Ishikawa (cell line): ENCODE measurements around the gene MTAP.

Source experiments
- CEBPB ChIP-seq: IDR thresholded peaks from 2 replicates; pipeline ENCODE4 v1.6.1; 2012
- CREB1 ChIP-seq: IDR thresholded peaks from 2 replicates; pipeline ENCODE4 v1.6.1; 2012; ENCODE audit warnings: low read depth
- EGR1 ChIP-seq: IDR thresholded peaks from 2 replicates; pipeline ENCODE4 v1.6.1; 2012
- EP300 ChIP-seq: IDR thresholded peaks from 2 replicates; pipeline ENCODE4 v1.6.1; 2012; ENCODE audit warnings: borderline replicate concordance
- FOXM1 ChIP-seq: IDR thresholded peaks from 2 replicates; pipeline ENCODE4 v1.6.1; 2012; ENCODE audit warnings: low read depth, borderline replicate concordance
- NFIC ChIP-seq: IDR thresholded peaks from 2 replicates; pipeline ENCODE4 v1.6.1; 2012
- RAD21 ChIP-seq: IDR thresholded peaks from 2 replicates; pipeline ENCODE4 v1.6.1; 2012; ENCODE audit warnings: low read depth
- REST ChIP-seq: IDR thresholded peaks from 2 replicates; pipeline ENCODE4 v1.6.1; 2012; ENCODE audit warnings: low read depth, mild to moderate bottlenecking
- TAF1 ChIP-seq: IDR thresholded peaks from 2 replicates; pipeline ENCODE4 v1.6.1; 2012; ENCODE audit warnings: low read depth, mild to moderate bottlenecking
- TCF12 ChIP-seq: IDR thresholded peaks from 2 replicates; pipeline ENCODE4 v1.6.1; 2012; ENCODE audit warnings: low read depth
- TEAD4 ChIP-seq: IDR thresholded peaks from 2 replicates; pipeline ENCODE4 v1.6.1; 2012
- YY1 ChIP-seq: IDR thresholded peaks from 2 replicates; pipeline ENCODE4 v1.6.1; 2012; ENCODE audit warnings: low read depth
- ZBTB7A ChIP-seq: IDR thresholded peaks from 2 replicates; pipeline ENCODE4 v1.6.1; 2012; ENCODE audit warnings: low read depth
- TF ChIP-seq, protein P1 (sequence below): IDR thresholded peaks from 2 replicates; pipeline ENCODE4 v1.6.1; 2012
- TF ChIP-seq, protein P2 (sequence below): IDR thresholded peaks from 2 replicates; pipeline ENCODE4 v1.6.1; 2012

Gene MTAP

GRCh38 chr9:21762064-21762463, 40.4 kb upstream of the MTAP start:
- TF ChIP-seq TCF12 (no peak), REST (no peak), YY1 (no peak), EGR1 (no peak), ZBTB7A (no peak), TAF1 (no peak), FOXM1 (no peak), EP300 (no peak), CEBPB (no peak), CREB1 (no peak), TEAD4 (no peak), RAD21 (no peak), NFIC (no peak)
- TF ChIP-seq, protein P1, sequence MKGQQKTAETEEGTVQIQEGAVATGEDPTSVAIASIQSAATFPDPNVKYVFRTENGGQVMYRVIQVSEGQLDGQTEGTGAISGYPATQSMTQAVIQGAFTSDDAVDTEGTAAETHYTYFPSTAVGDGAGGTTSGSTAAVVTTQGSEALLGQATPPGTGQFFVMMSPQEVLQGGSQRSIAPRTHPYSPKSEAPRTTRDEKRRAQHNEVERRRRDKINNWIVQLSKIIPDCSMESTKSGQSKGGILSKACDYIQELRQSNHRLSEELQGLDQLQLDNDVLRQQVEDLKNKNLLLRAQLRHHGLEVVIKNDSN, result no peak
- TF ChIP-seq, protein P2, sequence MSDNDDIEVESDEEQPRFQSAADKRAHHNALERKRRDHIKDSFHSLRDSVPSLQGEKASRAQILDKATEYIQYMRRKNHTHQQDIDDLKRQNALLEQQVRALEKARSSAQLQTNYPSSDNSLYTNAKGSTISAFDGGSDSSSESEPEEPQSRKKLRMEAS, result no peak

- TF ChIP-seq, protein P2, result no peak
- TF ChIP-seq YY1 (no peak), CEBPB (no peak), REST (no peak), EP300 (no peak), FOXM1 (no peak), RAD21 (no peak), TCF12 (no peak), ZBTB7A (no peak), TEAD4 (no peak)
- TF ChIP-seq, protein P1, result no peak
These were observed 37.6 kb upstream of the MTAP start for GRCh38 chr9:21764846-21765245.

DNA sequence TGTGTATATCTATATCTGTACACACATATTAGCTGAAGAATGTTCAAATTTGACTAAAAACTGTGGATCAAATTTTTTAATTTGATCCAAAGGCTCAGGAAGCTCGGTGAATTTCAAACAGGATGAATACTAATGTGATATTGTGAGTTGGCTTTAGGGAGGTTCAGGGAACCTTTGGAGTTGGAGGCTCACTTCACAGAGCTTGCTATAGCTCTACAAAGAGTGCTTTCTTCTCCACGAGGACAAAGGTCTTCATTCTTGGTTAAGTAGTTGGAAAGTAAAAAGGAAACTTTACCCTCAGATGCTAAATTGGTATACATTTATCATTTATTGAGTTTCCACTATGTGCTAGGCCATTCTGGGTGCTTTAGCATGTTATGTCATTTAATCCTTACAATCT, 36.3 kb upstream of the MTAP start:
- no peak for TF ChIP-seq CEBPB
- TF ChIP-seq ZBTB7A, result no peak
- TF ChIP-seq EGR1, result no peak
- TF ChIP-seq FOXM1, result no peak
- TF ChIP-seq TEAD4, result no peak

GRCh38 chr9:21770871-21771560, 31.4 kb upstream of the MTAP start:
- TF ChIP-seq NFIC (no peak), TAF1 (no peak), TEAD4 (no peak), CREB1 (no peak), YY1 (no peak), FOXM1 (no peak), EGR1 (no peak), RAD21 (no peak)
- TF ChIP-seq, protein P1, result no peak

DNA sequence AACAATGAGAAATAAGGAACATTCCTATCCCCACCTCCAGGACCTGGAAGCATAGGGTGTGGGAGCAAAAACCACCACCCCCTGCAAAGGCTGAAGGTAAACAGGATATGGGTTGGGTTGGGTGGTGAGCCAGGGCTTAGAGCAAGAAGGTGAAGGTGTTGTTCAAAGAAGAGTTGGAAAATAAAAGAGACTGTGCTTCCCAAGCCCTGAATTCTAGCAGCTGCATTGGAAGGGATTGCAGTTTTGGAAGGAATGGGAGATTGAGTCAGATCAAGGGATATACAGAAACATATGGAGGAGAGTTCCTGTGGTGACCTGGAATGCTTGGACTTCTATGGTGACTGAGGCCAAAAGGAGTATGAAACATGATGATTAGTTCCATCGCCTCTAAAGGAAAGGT, 24.7 kb upstream of the MTAP start:
- TF ChIP-seq ZBTB7A (no peak), EP300 (no peak), YY1 (no peak), CEBPB (no peak), FOXM1 (no peak)
- TF ChIP-seq, protein P1, result no peak
- TF ChIP-seq, protein P2, result no peak
